ENCODE results near the gene CNTNAP2.

GRCh38 chr7:147332988-147333387 is 1216.4 kb downstream of the CNTNAP2 start:
- no peak for TF ChIP-seq CTCF (tag by site-specific recombination; IDR thresholded peaks at IDR 0.05)
- TF ChIP-seq PBX3 (CRISPR knock-in tag; IDR thresholded peaks at IDR 0.05): no peak
